ENCODE measurements around the gene RCOR1. TPM values are rescaled to one million over a fixed set of nuclear protein-coding genes. Genes with fewer than 3 reads are reported as not detected.

RCOR1 gene
- total and polyA plus RNA-seq, 2 of the 8 experiments (the other 6 are each of a cell fraction or from before 2014, with no cell fraction given) = 12.3 to 26.3 TPM

- Histone ChIP-seq H2BK15ac (ENCODE audit: low read length) (peak overlapping the region; percentile 81; the same call in 1 of the 2 replicates), H3K36me3 (ENCODE audit: control insufficient read depth in 2 of 4, insufficient read depth in 4 of 4, low read length in 3 of 4) (no peaks in the 10 kb centered on the region), H3K9ac (replicated peaks in 1 of 4; ENCODE audit: extremely low read depth in 1 of 4, low read depth in 3 of 4, low read length in 3 of 4) (no peak overlapping the region), H3K23me2 (ENCODE audit: low read depth, low read length) (peaks cover 2% of the 10 kb centered on the region; the same call in 1 of the 2 replicates), H3K56ac (replicated peaks; ENCODE audit: insufficient read length, low read depth, low read length) (no peak overlapping the region), H3K4me1 (replicated peaks in 1 of 4; ENCODE audit: control insufficient read depth in 3 of 4, insufficient read depth in 4 of 4, low read length in 3 of 4) (peaks cover 4 to 19% (median 14%) of the 10 kb centered on the region in 4 experiments), H3K27me3 (replicated peaks in 1 of 4; ENCODE audit: control insufficient read depth in 3 of 4, extremely low read depth in 1 of 4, insufficient read depth in 3 of 4, low read length in 3 of 4) (no peaks in the 10 kb centered on the region; a peak in 1 of 7 replicates), H2AK5ac (ENCODE audit: low read depth, low read length) (peak overlapping the region; percentile 48; the same call in 1 of the 2 replicates), H2BK120ac (replicated peaks; ENCODE audit: low read depth, low read length) (no peak overlapping the region), H3K23ac (ENCODE audit: insufficient read length) (no peak overlapping the region), H3K79me1 (ENCODE audit: low read depth, low read length) (no peaks in the 10 kb centered on the region), H4K5ac (ENCODE audit: insufficient read length, low read depth, low read length) (no peak overlapping the region), H3K4me2 (ENCODE audit: insufficient read depth in 1 of 2, low read depth in 2 of 2, low read length in 2 of 2) (peak overlapping the region; percentile 54), H3K4ac (replicated peaks; ENCODE audit: insufficient read length, low read depth, low read length) (peak overlapping the region; percentile 4), H4K20me1 (replicated peaks in 1 of 2; ENCODE audit: control insufficient read depth in 1 of 2, insufficient read depth in 2 of 2, low read length in 2 of 2) (no peaks in the 10 kb centered on the region), H4K91ac (replicated peaks; ENCODE audit: insufficient read length, low read length) (peak overlapping the region; percentile 1), H2BK5ac (ENCODE audit: low read depth, low read length) (0 out of 2 replicates have a peak overlapping the region, but pooled peaks have one; percentile 24), H3K4me3 (ENCODE audit: extremely low read depth in 1 of 4, insufficient read depth in 2 of 4, low read depth in 3 of 4, low read length in 4 of 4) (no peak overlapping the region), H2AFZ (ENCODE audit: low read length) (no peak overlapping the region), H2BK20ac (ENCODE audit: low read length) (peak overlapping the region; percentile 48; the same call in 1 of the 2 replicates), H3K9me3 (ENCODE audit: insufficient read depth in 2 of 2, low read depth in 1 of 2, low read length in 1 of 2) (no peaks in the 10 kb centered on the region), H3K27ac (ENCODE audit: low read depth, low read length) (no peak overlapping the region), H2BK12ac (ENCODE audit: low read depth, low read length) (peak overlapping the region; percentile 98), H3K14ac (ENCODE audit: insufficient read length) (no peak overlapping the region), H3K79me2 (ENCODE audit: control insufficient read depth in 1 of 2, insufficient read depth in 2 of 2, low read length in 2 of 2) (no peaks in the 10 kb centered on the region), H3K18ac (ENCODE audit: extremely low read depth, low read length) (peak overlapping the region; percentile 87), H4K8ac (ENCODE audit: extremely low read depth, insufficient read depth, low read length) (no peak overlapping the region)
- FAIRE-seq (no peak), DNase-seq (ENCODE audit: low read depth in 1 of 2, low spot score in 2 of 2) (no peak)
- WGBS, 2 experiments (ENCODE audit: extremely low coverage in 1 of 2, insufficient coverage in 1 of 2, insufficient read length in 1 of 2, insufficient replicate concordance in 2 of 2, low coverage in 1 of 2, low lambda C conversion rate in 2 of 2, missing lambda C conversion rate in 1 of 2) = 86% methylated on average over 15 of the region's 15 CpGs; no CpG with 5 or more reads in 1 of the 2 experiments
- ChIA-PET CTCF (ENCODE audit: partially characterized antibody) (interaction anchor here (0.6 to 4.1 kb wide), 7 partner anchors 10 to 101 kb away, joined by 3 to 31 read pairs (median 4); no protein-coding TSS in a partner anchor), POLR2A (ENCODE audit: partially characterized antibody) (no interaction called here)
- TF ChIP-seq TEAD4 (IDR thresholded peaks at IDR 0.05; ENCODE audit: low read depth, low read length) = no peak
- no peak for TF ChIP-seq GTF2F1 (IDR thresholded peaks at IDR 0.05; ENCODE audit: borderline replicate concordance, low read depth, low read length)
- TF ChIP-seq E2F6 (IDR thresholded peaks at IDR 0.05) = no peak
- no peak for TF ChIP-seq CHD1 (IDR thresholded peaks at IDR 0.05; ENCODE audit: low read depth, low read length)
- no peak for TF ChIP-seq CBX5 (IDR thresholded peaks at IDR 0.05; ENCODE audit: low read depth, low read length)
- no peak for TF ChIP-seq ASH2L (IDR thresholded peaks at IDR 0.05; ENCODE audit: low read length)
- no peak for TF ChIP-seq KDM1A (IDR thresholded peaks at IDR 0.05; ENCODE audit: borderline replicate concordance, low read length)
- TF ChIP-seq TCF12 (IDR thresholded peaks at IDR 0.05; ENCODE audit: low read depth, low read length) = no peak
- TF ChIP-seq CREB1 (IDR thresholded peaks at IDR 0.05) = no peak
- TF ChIP-seq SP1 (IDR thresholded peaks at IDR 0.05; ENCODE audit: low read depth, low read length) = no peak
- TF ChIP-seq SRF (IDR thresholded peaks at IDR 0.05; ENCODE audit: low read depth, low read length) = no peak
- TF ChIP-seq POLR2AphosphoS5 (IDR thresholded peaks at IDR 0.05; ENCODE audit: low read depth, low read length) = no peak
- TF ChIP-seq SIX5 (IDR thresholded peaks at IDR 0.05; ENCODE audit: low read depth, low read length) = no peak
- TF ChIP-seq TAF1 (IDR thresholded peaks at IDR 0.05; ENCODE audit: low read depth, low read length) = no peak
- TF ChIP-seq SIRT6 (IDR thresholded peaks at IDR 0.05; ENCODE audit: low read length) = no peak
- no peak for TF ChIP-seq SUZ12 (IDR thresholded peaks at IDR 0.05; ENCODE audit: low read length)
These were observed 168.8 kb downstream of the RCOR1 start for GRCh38 chr14:102761206-102761605.
